MM.1S (cell line): ENCODE results near the gene NT5M.

Experiments used
- DNase-seq: peaks from one replicate; pipeline ENCODE4 v3.0.0-alpha.2; 2015
- H2AFZ ChIP-seq: fragments of 300-600 bp; sonication (generic); 2 replicates; pipeline ENCODE4 v1.6.0; 2016; ENCODE audit warnings: antibody characterized with exemption, low read length
- H3F3A ChIP-seq: fragments of 300-600 bp; sonication (generic); 2 replicates; pipeline ENCODE4 v1.6.1; 2016; ENCODE audit warnings: mild to moderate bottlenecking, antibody characterized with exemption, low read length, moderate library complexity, mixed read lengths; ENCODE audit not compliant: insufficient read depth
- H3K27ac ChIP-seq: fragments of 300-600 bp; sonication (generic); 2 replicates; pipeline ENCODE4 v1.5.1; 2016; ENCODE audit warnings: mild to moderate bottlenecking, low read length
- H3K27me3 ChIP-seq: fragments of 300-600 bp; sonication (generic); replicated peaks from 2 replicates; pipeline ENCODE4 v1.6.0; 2016; ENCODE audit warnings: low read length; ENCODE audit not compliant: insufficient read depth
- H3K36me3 ChIP-seq: fragments of 300-600 bp; sonication (generic); replicated peaks from 2 replicates; pipeline ENCODE4 v1.6.1; 2016; ENCODE audit warnings: mild to moderate bottlenecking, low read length, mixed read lengths; ENCODE audit not compliant: insufficient read depth
- H3K4me1 ChIP-seq: fragments of 300-600 bp; sonication (generic); 2 replicates; pipeline ENCODE4 v1.6.1; 2016; ENCODE audit warnings: low read length, mixed read lengths
- H3K4me2 ChIP-seq: fragments of 300-600 bp; sonication (generic); 2 replicates; pipeline ENCODE4 v1.6.0; 2016; ENCODE audit warnings: low read depth, low read length
- H3K4me3 ChIP-seq: fragments of 300-600 bp; sonication (generic); 2 replicates; pipeline ENCODE4 v1.5.1; 2016; ENCODE audit warnings: low read length, mixed read lengths
- H3K79me2 ChIP-seq: fragments of 300-600 bp; sonication (generic); 2 replicates; pipeline ENCODE4 v1.6.1; 2016; ENCODE audit warnings: mixed run types, low read length, mixed read lengths
- H3K9ac ChIP-seq: fragments of 300-600 bp; sonication (generic); 2 replicates; pipeline ENCODE4 v1.6.1; 2016; ENCODE audit warnings: low read length, mixed read lengths
- H3K9me2 ChIP-seq: fragments of 300-600 bp; sonication (generic); replicated peaks from 2 replicates; pipeline ENCODE4 v1.6.1; 2016; ENCODE audit warnings: mild to moderate bottlenecking, low read length, mixed read lengths; ENCODE audit not compliant: insufficient read depth
- H3K9me3 ChIP-seq: fragments of 300-600 bp; sonication (generic); replicated peaks from 2 replicates; pipeline ENCODE4 v1.6.1; 2016; ENCODE audit warnings: mild to moderate bottlenecking, low read length, mixed read lengths; ENCODE audit not compliant: insufficient read depth
- H4K20me1 ChIP-seq: fragments of 300-600 bp; sonication (generic); 2 replicates; pipeline ENCODE4 v1.6.1; 2016; ENCODE audit warnings: mild to moderate bottlenecking, low read length, moderate library complexity, mixed read lengths; ENCODE audit not compliant: insufficient read depth
- CTCF ChIP-seq: fragments of 300-600 bp; sonication (generic); IDR thresholded peaks from 2 replicates; pipeline ENCODE4 v1.5.1; 2016; ENCODE audit warnings: antibody characterized with exemption, low read length, mixed read lengths
- EZH2 ChIP-seq: fragments of 300-600 bp; sonication (generic); optimal IDR thresholded peaks from 2 replicates; pipeline ENCODE3; 2017; ENCODE audit warnings: low read depth, mild to moderate bottlenecking, antibody characterized with exemption, low read length, mixed read lengths
- EZH2phosphoT487 ChIP-seq: fragments of 300-600 bp; sonication (generic); IDR thresholded peaks from 2 replicates; pipeline ENCODE4 v1.6.1; 2018; ENCODE audit warnings: antibody characterized with exemption, low read length

The NT5M gene

GRCh38 chr17:17356931-17357270, 53.7 kb downstream of the NT5M start:
- H3K9ac ChIP-seq, result no peak overlapping the region
- H3K27me3 ChIP-seq, result no peaks in the 10 kb centered on the region
- no peak for DNase-seq
- H3F3A ChIP-seq, result no peaks in the 10 kb centered on the region
- no peak overlapping the region for H3K4me3 ChIP-seq
- no peaks in the 10 kb centered on the region for H3K79me2 ChIP-seq
- no peaks in the 10 kb centered on the region for H3K9me2 ChIP-seq
- no peaks in the 10 kb centered on the region for H4K20me1 ChIP-seq
- H3K36me3 ChIP-seq, result no peaks in the 10 kb centered on the region
- TF ChIP-seq CTCF, result no peak
- TF ChIP-seq EZH2, result no peak
- TF ChIP-seq EZH2phosphoT487, result no peak
- no peak overlapping the region for H2AFZ ChIP-seq
- no peak overlapping the region for H3K27ac ChIP-seq
- H3K9me3 ChIP-seq, result no peaks in the 10 kb centered on the region
- no peak overlapping the region for H3K4me2 ChIP-seq
- H3K4me1 ChIP-seq, result no peaks in the 10 kb centered on the region

GRCh38 chr17:17358060-17358751, 55.0 kb downstream of the NT5M start:
- Histone ChIP-seq H3K36me3 (no peaks in the 10 kb centered on the region), H3K9me2 (no peaks in the 10 kb centered on the region), H3K9ac (no peak overlapping the region), H3K4me2 (no peak overlapping the region), H3K9me3 (no peaks in the 10 kb centered on the region), H3K27me3 (no peaks in the 10 kb centered on the region), H3K4me1 (no peaks in the 10 kb centered on the region), H3F3A (no peaks in the 10 kb centered on the region), H3K79me2 (no peaks in the 10 kb centered on the region), H3K27ac (no peak overlapping the region), H3K4me3 (no peak overlapping the region), H4K20me1 (no peaks in the 10 kb centered on the region), H2AFZ (no peak overlapping the region)
- TF ChIP-seq EZH2 (no peak), EZH2phosphoT487 (no peak), CTCF (no peak)
- no peak for DNase-seq

DNA sequence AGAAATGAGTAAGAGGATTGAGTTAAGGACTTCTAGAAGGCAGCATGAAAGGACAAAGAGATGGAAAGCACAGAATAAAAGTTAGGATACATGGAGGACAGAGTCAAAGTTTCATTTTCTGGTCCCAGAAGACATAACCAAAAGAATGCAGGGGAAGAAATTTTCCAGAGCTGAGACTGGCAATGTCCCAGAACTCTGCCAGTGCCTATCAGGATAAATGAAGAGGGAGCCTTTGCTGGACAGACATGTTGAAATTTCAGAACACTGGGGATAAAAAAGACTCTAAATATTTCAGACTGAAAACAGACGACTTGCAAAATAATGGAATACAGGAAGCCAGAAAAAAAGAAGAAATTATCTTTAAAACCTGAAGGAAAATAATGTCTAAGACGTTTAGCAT, 55.7 kb downstream of the NT5M start:
- H3K4me2 ChIP-seq, result no peak overlapping the region
- no peaks in the 10 kb centered on the region for H3K27me3 ChIP-seq
- H2AFZ ChIP-seq, result no peak overlapping the region
- no peak for DNase-seq
- no peaks in the 10 kb centered on the region for H3K79me2 ChIP-seq
- H3F3A ChIP-seq, result no peaks in the 10 kb centered on the region
- no peak for TF ChIP-seq EZH2phosphoT487
- TF ChIP-seq EZH2, result no peak
- no peak for TF ChIP-seq CTCF
- H3K9me2 ChIP-seq, result no peaks in the 10 kb centered on the region
- no peaks in the 10 kb centered on the region for H3K36me3 ChIP-seq
- H3K4me1 ChIP-seq, result no peaks in the 10 kb centered on the region
- H3K9ac ChIP-seq, result no peak overlapping the region
- no peaks in the 10 kb centered on the region for H3K9me3 ChIP-seq
- H3K27ac ChIP-seq, result no peak overlapping the region
- H4K20me1 ChIP-seq, result no peaks in the 10 kb centered on the region
- H3K4me3 ChIP-seq, result no peak overlapping the region
